Measurements from ENCODE around the gene CSK.
A peak's percentile ranks its signal among the peaks of the same experiment; 100 is the strongest.

The CSK gene

GRCh38 chr15:74770211-74770903 is 11.5 kb upstream of the CSK start:
- no peak overlapping the region for H3K4me3 ChIP-seq (ENCODE audit: low read depth, low read length)
- no peak for TF ChIP-seq CTCF (IDR thresholded peaks at IDR 0.05; ENCODE audit: borderline replicate concordance, insufficient read depth, low read depth, low read length)

GRCh38 chr15:74773329-74773728 is 8.6 kb upstream of the CSK start:
- TF ChIP-seq CTCF (IDR thresholded peaks at IDR 0.05; ENCODE audit: borderline replicate concordance, insufficient read depth, low read depth, low read length): no peak
- no peak overlapping the region for H3K4me3 ChIP-seq (ENCODE audit: low read depth, low read length)

DNA sequence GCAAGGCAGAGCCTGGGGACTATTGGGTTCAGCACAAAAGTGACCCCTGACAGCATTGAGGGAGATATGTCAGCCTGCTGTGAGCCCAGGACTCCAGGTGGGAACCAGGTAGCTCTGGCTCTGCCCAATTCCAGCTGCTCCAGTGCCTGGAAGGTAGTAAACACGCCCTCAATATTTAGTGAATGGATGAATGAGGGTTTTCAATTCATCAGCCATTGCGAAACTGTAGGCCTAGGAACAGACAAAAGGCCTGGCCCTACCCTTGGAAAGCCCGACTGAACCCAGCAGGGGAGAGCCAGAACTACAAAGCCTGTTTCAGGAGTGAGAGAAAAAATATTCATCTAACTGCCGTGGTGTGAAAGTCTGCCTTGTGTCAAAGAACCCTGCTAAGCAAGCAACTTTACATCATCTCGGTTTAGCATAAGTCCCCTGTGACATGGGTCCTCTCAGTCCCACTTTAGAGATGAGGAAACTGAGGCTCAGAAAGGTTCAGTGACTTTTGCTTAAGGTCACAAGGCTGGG is 8.1 kb upstream of the CSK start:
- no peak for TF ChIP-seq CTCF (IDR thresholded peaks at IDR 0.05; ENCODE audit: borderline replicate concordance, insufficient read depth, low read depth, low read length)
- H3K4me3 ChIP-seq (ENCODE audit: low read depth, low read length): no peak overlapping the region

GRCh38 chr15:74775132-74775562 is 6.7 kb upstream of the CSK start:
- TF ChIP-seq CTCF (IDR thresholded peaks at IDR 0.05; ENCODE audit: borderline replicate concordance, insufficient read depth, low read depth, low read length): no peak
- H3K4me3 ChIP-seq (ENCODE audit: low read depth, low read length): no peak overlapping the region

GRCh38 chr15:74775894-74776293 is 6.0 kb upstream of the CSK start:
- no peak overlapping the region for H3K4me3 ChIP-seq (ENCODE audit: low read depth, low read length)
- no peak for TF ChIP-seq CTCF (IDR thresholded peaks at IDR 0.05; ENCODE audit: borderline replicate concordance, insufficient read depth, low read depth, low read length)

DNA sequence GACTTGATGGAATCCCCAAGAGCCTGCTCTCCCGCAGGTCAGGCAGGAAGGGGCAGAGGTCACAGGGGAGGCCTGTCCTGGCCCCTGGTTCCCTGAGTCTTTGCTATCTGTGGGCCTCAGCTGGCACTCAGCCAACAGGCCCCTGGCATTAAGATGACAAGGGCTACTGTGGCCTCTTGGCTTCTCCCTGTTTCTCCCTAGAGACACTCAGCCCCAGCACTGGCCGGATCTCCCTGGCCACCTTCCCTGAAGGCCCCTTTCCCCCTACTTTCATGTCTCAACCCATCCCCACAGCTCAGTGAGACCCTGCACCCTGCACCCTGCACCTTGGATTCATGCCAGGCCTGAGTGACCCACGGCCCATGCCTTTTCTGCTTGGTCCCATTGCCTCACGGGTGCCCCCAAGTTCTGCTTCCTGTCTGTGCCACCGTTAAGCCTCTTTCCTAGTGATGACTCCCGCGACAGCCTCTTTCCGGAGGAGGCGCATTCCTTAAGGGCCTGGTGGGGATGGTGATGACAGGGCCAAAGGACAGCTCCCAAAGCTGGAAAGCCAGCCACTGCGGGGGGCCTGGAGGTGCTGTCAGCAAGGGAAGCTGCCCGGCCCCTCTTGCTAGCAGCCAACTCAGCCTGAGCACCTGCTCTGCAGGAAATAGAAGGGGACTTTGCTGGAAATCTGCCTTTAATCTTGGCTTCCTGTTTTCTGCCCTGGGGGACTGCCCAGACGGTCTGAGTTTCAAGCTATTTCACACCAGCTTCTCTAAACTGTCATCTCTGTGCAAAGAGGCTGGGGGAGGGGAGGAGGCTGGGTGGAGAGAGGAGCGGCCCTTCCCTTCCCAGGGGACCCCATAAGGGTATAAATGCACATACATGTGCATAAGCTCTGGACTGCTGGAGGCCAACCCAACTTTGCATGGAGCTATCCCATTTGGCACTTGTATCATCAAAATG is 4.8 kb upstream of the CSK start:
- H3K4me3 ChIP-seq (ENCODE audit: low read depth, low read length): peak overlapping the region; percentile 39
- TF ChIP-seq CTCF (IDR thresholded peaks at IDR 0.05; ENCODE audit: borderline replicate concordance, insufficient read depth, low read depth, low read length): no peak
